Measurements from ENCODE around the gene TSPAN9. TPM values are rescaled to one million over a fixed set of nuclear protein-coding genes. Genes with fewer than 3 reads are reported as not detected.

TSPAN9 gene
- total and polyA plus RNA-seq, 2 of the 4 experiments (the other 2 are of a cell fraction), result 17.7 to 39.1 TPM

DNA sequence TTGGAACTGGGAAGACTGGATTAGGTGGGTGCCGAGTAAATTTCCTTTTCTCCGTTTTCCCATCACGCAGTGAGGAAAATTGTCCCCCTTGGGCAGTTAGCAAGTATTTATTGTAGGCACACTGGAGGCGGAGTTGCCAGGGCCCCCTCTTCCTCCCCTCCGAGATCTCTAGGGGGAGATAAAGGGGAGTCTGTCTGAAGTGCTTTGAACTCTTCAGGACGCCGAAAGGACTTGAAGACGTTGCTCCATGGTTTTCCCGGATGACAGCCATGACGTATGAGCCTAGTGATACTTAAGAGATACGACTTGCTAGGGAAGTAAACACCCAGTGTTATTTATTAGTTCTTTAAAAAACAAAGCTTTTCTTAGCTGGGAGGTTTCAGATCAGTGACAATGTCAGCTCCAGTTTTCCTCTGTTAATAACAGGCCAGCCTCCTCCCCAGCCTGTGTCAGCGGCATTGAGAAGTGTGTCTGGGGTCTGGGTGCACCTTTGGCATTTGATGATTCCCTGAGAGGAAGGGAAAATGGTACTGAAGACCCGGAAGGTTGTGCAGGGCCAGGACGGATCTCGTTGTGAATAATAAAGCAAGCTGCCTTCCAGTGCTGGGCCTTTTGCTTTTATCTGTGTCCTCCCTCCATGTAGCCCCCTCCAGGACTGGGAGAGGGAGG is 78.7 kb downstream of the TSPAN9 start:
- Histone ChIP-seq H4K5ac (ENCODE audit: low read depth, low read length) (no peak overlapping the region), H4K91ac (ENCODE audit: insufficient read depth, low read depth, low read length) (no peak overlapping the region), H3K4me2 (ENCODE audit: low read depth, low read length) (no peak overlapping the region), H4K20me1 (ENCODE audit: insufficient read depth, low read length) (peaks cover 3% of the 10 kb centered on the region; the same call in 1 of the 2 replicates), H3K27ac (ENCODE audit: insufficient read depth, low read length) (no peak overlapping the region), H3K27me3 (ENCODE audit: control insufficient read depth, insufficient read depth, low read length) (no peaks in the 10 kb centered on the region), H2AK5ac (ENCODE audit: low read depth, low read length) (no peak overlapping the region), H3K9me1 (ENCODE audit: insufficient read depth, low read length) (no peaks in the 10 kb centered on the region; the same call in 1 of the 2 replicates), H2AFZ (replicated peaks; ENCODE audit: low read length, poor library complexity) (no peak overlapping the region), H3K14ac (replicated peaks; ENCODE audit: low read depth, low read length) (no peak overlapping the region), H3K4me3 (ENCODE audit: insufficient read depth, low read depth, low read length) (no peak overlapping the region), H3K36me3 (ENCODE audit: control insufficient read depth, insufficient read depth, low read length) (no peaks in the 10 kb centered on the region), H2BK20ac (ENCODE audit: low read depth, low read length) (no peak overlapping the region), H3K18ac (ENCODE audit: low read depth, low read length) (no peak overlapping the region), H2BK5ac (ENCODE audit: low read depth, low read length, poor library complexity, severe bottlenecking) (no peak overlapping the region), H2BK120ac (ENCODE audit: low read depth, low read length) (no peak overlapping the region), H3K9me3 (ENCODE audit: control insufficient read depth, insufficient read depth, low read length) (no peaks in the 10 kb centered on the region), H2AK9ac (replicated peaks; ENCODE audit: low read depth, low read length, poor library complexity) (no peak overlapping the region), H3K23ac (ENCODE audit: low read depth, low read length) (no peak overlapping the region), H4K8ac (ENCODE audit: low read depth in 2 of 2, low read length in 2 of 2) (no peak overlapping the region), H3K4ac (ENCODE audit: low read depth, low read length) (no peak overlapping the region), H3K4me1 (ENCODE audit: control insufficient read depth, insufficient read depth, low read length) (peaks cover 23% of the 10 kb centered on the region), H3K9ac (ENCODE audit: low read depth, low read length) (no peak overlapping the region), H2BK15ac (ENCODE audit: low read depth, low read length) (no peak overlapping the region), H3K56ac (ENCODE audit: extremely low read depth, insufficient read depth, low read length) (no peak overlapping the region), H3K79me1 (ENCODE audit: low read depth in 1 of 2, low read length in 2 of 2) (peaks cover 0 to 8% of the 10 kb centered on the region in 2 experiments; a peak in 1 of 4 replicates)
- in situ Hi-C loops (cut with MboI; ENCODE audit: low sequenced_read_pairs), result no loop called here
- POLR2A ChIA-PET (ENCODE audit: unreplicated experiment), result no interaction called here
- intact Hi-C loops (cut with micrococcal nuclease), result no loop called here
- dilution Hi-C loops (cut with HindIII; ENCODE audit: low sequenced_read_pairs, unreplicated experiment), result no loop called here
- DNase-seq (no peak), ATAC-seq (ENCODE audit: low read depth) (no peak)
- CTCF ChIA-PET, result interaction anchor here (1.4 kb wide), 1 partner anchor 9 kb away, joined by 3 read pairs; no protein-coding TSS in a partner anchor
- no CpG with 5 or more reads among the region's 15 CpGs for WGBS, 2 experiments (ENCODE audit: extremely low coverage in 2 of 2, insufficient read length in 1 of 2)
- no TSS peak for BruUV-seq (replicated peaks)
- TF ChIP-seq RAD21 (IDR thresholded peaks at IDR 0.05; ENCODE audit: low read length) (no peak), SMC3 (IDR thresholded peaks at IDR 0.05; ENCODE audit: low read depth, low read length) (no peak), NFE2L2 (IDR thresholded peaks at IDR 0.05; ENCODE audit: low read depth, low read length) (no peak), RFX5 (IDR thresholded peaks at IDR 0.05; ENCODE audit: low read depth, low read length) (no peak), CHD1 (IDR thresholded peaks at IDR 0.05; ENCODE audit: low read depth, low read length) (no peak), MAFK (IDR thresholded peaks at IDR 0.05; ENCODE audit: low read depth, low read length) (no peak), BHLHE40 (IDR thresholded peaks at IDR 0.05; ENCODE audit: low read depth, low read length) (no peak), FOS (IDR thresholded peaks at IDR 0.05; ENCODE audit: low read depth, low read length) (no peak), MXI1 (IDR thresholded peaks at IDR 0.05; ENCODE audit: borderline replicate concordance, low read depth, low read length) (no peak), MAZ (IDR thresholded peaks at IDR 0.05; ENCODE audit: borderline replicate concordance, low read depth, low read length) (no peak), CEBPB (IDR thresholded peaks at IDR 0.05; ENCODE audit: low read depth, low read length) (no peak), POLR2A (IDR thresholded peaks at IDR 0.05; ENCODE audit: low read depth, low read length) (no peak), RCOR1 (IDR thresholded peaks at IDR 0.05; ENCODE audit: insufficient replicate concordance, low read length) (no peak)
- TF ChIP-seq, protein P1, sequence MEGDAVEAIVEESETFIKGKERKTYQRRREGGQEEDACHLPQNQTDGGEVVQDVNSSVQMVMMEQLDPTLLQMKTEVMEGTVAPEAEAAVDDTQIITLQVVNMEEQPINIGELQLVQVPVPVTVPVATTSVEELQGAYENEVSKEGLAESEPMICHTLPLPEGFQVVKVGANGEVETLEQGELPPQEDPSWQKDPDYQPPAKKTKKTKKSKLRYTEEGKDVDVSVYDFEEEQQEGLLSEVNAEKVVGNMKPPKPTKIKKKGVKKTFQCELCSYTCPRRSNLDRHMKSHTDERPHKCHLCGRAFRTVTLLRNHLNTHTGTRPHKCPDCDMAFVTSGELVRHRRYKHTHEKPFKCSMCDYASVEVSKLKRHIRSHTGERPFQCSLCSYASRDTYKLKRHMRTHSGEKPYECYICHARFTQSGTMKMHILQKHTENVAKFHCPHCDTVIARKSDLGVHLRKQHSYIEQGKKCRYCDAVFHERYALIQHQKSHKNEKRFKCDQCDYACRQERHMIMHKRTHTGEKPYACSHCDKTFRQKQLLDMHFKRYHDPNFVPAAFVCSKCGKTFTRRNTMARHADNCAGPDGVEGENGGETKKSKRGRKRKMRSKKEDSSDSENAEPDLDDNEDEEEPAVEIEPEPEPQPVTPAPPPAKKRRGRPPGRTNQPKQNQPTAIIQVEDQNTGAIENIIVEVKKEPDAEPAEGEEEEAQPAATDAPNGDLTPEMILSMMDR (conservative IDR thresholded peaks at IDR 0.05; ENCODE audit: low read depth, low read length), result no peak
- TF ChIP-seq, protein P2, sequence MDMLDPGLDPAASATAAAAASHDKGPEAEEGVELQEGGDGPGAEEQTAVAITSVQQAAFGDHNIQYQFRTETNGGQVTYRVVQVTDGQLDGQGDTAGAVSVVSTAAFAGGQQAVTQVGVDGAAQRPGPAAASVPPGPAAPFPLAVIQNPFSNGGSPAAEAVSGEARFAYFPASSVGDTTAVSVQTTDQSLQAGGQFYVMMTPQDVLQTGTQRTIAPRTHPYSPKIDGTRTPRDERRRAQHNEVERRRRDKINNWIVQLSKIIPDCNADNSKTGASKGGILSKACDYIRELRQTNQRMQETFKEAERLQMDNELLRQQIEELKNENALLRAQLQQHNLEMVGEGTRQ (IDR thresholded peaks at IDR 0.05; ENCODE audit: low read depth, low read length), result no peak
- TF ChIP-seq, protein P3, sequence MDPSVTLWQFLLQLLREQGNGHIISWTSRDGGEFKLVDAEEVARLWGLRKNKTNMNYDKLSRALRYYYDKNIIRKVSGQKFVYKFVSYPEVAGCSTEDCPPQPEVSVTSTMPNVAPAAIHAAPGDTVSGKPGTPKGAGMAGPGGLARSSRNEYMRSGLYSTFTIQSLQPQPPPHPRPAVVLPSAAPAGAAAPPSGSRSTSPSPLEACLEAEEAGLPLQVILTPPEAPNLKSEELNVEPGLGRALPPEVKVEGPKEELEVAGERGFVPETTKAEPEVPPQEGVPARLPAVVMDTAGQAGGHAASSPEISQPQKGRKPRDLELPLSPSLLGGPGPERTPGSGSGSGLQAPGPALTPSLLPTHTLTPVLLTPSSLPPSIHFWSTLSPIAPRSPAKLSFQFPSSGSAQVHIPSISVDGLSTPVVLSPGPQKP (IDR thresholded peaks at IDR 0.05; ENCODE audit: borderline replicate concordance, low read depth, low read length), result no peak
